Tibial nerve (tissue), 4 donors: ENCODE results near the gene PYGO2.

ENCODE experiments used
- CTCF ChIP-seq, 5 experiments: fragments of 200-600 bp in 3 of 5; fragments of 450-650 bp in 2 of 5; sonication (generic) in 3 of 5; IDR thresholded peaks; one replicate each; pipeline ENCODE4 v1.5.1; 2016 to 2019; ENCODE audit warnings: antibody characterized with exemption in 5 of 5, mild to moderate bottlenecking in 3 of 5, moderate library complexity in 2 of 5
- EP300 ChIP-seq, 2 donors: sonication (generic); formaldehyde crosslinking; IDR thresholded peaks; one replicate each; pipeline ENCODE4 v1.6.1; 2017; ENCODE audit warnings: antibody characterized with exemption in 2 of 2, mild to moderate bottlenecking in 1 of 2
- POLR2A ChIP-seq, 2 donors: fragments of 450-650 bp; IDR thresholded peaks; one replicate each; pipeline ENCODE4 v1.6.1; 2017; ENCODE audit warnings: antibody characterized with exemption in 2 of 2, mild to moderate bottlenecking in 2 of 2, moderate library complexity in 2 of 2

GRCh38 chr1:154945962-154946850 is 15.4 kb downstream of the PYGO2 start:
- TF ChIP-seq CTCF (IDR thresholded peaks at IDR 0.05) = no peak
- no peak for TF ChIP-seq POLR2A (IDR thresholded peaks at IDR 0.05)
- no peak for TF ChIP-seq EP300 (IDR thresholded peaks at IDR 0.05)
